ENCODE results near the gene LRTM1.

The LRTM1 gene

GRCh38 chr3:54939557-54940300, 11.9 kb upstream of the LRTM1 start:
- DNase-seq: no peak

- no peak for DNase-seq
Measured at GRCh38 chr3:54936561-54936960, 8.7 kb upstream of the LRTM1 start.

GRCh38 chr3:54935869-54936268, 8.0 kb upstream of the LRTM1 start:
- no peak for DNase-seq

- no peak for DNase-seq
Measured at GRCh38 chr3:54932606-54933005, 4.7 kb upstream of the LRTM1 start.

GRCh38 chr3:54931182-54931581, 3.3 kb upstream of the LRTM1 start:
- DNase-seq: peak; percentile 68

DNA sequence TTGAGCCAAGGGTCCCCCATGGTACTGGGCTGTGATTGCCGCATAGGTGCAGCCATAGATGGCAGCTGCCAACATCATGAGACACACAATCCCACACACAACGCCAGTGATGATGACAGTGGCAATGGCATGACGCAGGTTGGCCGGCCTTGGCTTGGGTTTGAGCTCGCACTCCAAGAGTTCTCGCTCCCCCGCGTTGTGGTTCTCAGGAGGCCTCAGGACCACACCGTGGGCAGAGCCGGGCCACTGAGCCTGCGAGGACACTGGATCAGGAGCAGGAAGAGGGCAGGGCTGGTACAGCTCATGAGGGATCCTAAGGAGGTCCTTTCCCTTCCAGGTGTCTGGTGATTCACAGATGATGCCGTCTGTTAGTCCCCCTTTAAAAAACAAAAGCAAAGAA, 9.3 kb downstream of the LRTM1 start:
- no peak for DNase-seq

- DNase-seq: no peak
Measured at GRCh38 chr3:54917862-54918261, 10.0 kb downstream of the LRTM1 start.

GRCh38 chr3:54917174-54917573, 10.7 kb downstream of the LRTM1 start:
- DNase-seq: no peak

GRCh38 chr3:54916732-54917131, 11.1 kb downstream of the LRTM1 start:
- no peak for DNase-seq

GRCh38 chr3:54915976-54916375, 11.9 kb downstream of the LRTM1 start:
- DNase-seq: no peak

GRCh38 chr3:54915181-54915580, 12.7 kb downstream of the LRTM1 start:
- no peak for DNase-seq

DNA sequence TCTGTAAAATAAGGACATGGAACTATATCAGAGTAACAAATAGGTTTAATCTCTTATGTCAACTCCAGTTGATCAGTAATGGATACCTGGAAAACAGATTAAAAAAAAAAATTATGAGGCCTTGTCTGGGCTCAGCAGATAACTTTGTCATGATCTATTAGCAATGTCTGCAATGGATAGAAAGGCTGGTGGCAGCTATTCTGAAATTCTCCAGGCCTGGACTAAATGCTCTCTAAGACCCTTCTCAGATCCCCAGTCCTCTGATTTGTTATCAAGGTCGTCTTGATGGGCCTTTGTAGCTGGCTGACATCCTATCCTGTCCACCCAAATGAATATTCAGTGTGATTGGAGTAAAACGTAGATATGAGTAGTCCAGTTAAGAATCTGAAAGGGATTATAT, 13.7 kb downstream of the LRTM1 start:
- DNase-seq: no peak

DNA sequence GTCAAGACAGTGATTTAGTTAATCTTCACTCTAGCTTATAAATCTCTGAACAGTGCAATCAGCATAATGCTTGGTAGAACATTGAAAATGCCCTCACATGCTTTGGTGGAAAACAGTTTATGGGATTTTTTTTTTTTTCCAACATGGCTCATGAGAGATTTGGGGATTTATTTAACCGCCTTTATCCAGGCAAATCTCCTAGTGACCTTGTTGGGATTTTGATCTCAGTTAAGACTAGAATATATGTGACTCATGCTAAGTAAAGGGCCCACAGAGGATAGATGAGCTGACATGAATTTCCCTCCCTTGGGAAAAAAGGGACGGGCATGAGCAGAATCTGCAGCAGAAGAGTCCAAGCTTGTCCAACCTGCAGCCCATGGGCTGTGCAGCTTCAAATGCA, 18.7 kb downstream of the LRTM1 start:
- no peak for DNase-seq

DNA sequence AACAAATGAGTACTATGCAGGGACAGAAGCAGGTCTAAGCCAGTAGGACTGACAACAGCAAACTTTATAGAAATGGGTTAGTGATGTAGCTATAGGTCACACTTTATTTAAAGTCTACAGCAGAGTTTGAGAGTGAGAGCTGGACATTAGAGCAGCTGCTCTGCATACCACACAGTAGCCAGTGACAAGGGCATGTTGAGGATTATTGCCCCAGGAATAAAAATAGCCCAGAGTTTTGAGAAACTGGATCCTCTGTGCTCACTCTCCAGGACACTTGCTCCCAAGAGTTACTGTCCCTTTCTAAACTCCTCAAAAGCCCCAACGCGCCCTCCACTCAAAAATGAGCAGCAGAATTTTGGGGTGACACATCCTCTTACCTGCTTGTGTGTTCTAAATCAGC, 21.1 kb downstream of the LRTM1 start:
- DNase-seq: no peak

DNA sequence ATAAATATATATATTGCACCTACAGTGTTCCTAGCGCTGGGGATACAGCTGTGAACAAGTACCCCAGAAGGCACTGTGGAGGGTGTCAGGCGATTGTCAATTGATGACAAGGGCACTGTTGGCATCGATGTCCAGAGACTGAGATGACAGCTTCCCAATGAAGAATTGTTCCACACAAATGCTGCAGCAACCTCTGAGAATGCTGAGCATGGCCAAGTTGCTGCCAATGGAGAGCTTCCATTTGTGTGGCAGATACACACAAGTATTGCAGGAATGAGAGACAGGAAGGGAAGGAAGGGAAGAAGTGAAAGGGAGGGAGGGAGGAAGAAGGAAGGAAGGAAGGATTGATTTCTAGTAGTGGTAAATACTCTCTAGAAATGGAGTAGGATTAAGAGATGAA, 21.9 kb downstream of the LRTM1 start:
- no peak for DNase-seq

GRCh38 chr3:54905261-54905888, 22.5 kb downstream of the LRTM1 start:
- no peak for DNase-seq

GRCh38 chr3:54901906-54902685, 25.8 kb downstream of the LRTM1 start:
- no peak for DNase-seq

- DNase-seq: peak; percentile 18
Measured at GRCh38 chr3:54900838-54901591, 26.8 kb downstream of the LRTM1 start.

DNA sequence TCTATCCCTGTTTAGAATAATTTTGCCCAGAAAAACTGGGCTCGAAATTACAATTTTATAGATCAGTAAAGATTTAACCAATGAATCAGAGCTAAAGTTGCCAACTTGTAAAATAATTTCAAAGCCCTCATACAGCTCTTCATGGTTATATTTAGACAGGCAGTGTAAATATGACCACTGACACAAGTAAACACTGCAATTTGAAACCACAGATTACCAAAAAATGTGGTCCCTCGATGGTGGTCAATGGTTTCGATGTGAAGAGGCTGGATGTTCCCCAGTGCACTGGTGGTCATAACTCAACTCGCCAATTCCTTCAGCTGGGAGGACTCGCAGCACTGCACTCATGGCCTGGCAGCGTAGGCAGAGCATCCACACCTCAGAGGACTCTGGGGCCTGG, 28.6 kb downstream of the LRTM1 start:
- no peak for DNase-seq

GRCh38 chr3:54897028-54897711, 30.7 kb downstream of the LRTM1 start:
- DNase-seq: no peak

GRCh38 chr3:54895613-54896012, 32.2 kb downstream of the LRTM1 start:
- no peak for DNase-seq

DNA sequence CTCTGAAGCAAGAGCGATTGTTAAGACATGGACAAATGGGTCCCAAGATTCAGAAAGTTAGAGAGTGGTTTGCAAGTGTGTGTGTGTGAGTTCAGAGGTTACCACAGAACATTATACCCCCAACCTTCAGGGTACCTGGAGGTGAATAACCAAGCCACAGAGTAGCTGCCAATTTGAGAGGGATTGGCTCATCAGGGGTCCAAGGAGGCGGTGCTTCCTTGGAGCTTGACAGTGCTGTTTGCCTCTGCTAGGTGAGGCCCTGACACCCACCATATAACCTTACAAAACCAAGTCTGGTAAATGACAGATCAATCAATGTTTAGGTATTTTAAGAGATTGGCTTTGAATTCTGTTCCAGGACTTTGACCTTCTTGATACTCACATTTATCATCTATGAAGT, 35.7 kb downstream of the LRTM1 start:
- no peak for DNase-seq

DNA sequence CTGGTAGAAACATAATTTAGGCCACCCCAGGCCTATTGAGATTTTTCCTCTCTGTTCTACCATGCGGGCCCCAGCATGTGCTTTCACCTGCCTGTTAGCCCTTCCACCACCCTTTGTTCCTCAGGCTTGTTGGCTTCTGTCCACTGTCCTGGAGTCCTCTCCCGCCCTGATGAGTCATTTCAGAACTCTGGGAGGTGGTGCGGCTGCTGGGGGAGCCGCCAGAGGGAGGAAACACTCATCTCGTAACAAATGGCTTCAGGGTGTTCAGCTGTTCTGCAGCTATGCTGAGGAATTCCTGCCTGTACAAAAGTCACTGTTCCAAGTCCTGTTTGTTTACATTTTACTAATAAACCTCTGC, 36.3 kb downstream of the LRTM1 start:
- peak; percentile 74 for DNase-seq
